ENCODE data around the gene ARL2BP. TPM values are rescaled to one million over a fixed set of nuclear protein-coding genes. Genes with fewer than 3 reads are reported as not detected.

Gene ARL2BP
- total RNA-seq, 2 experiments from 2014 or later: 34.9 to 37.9 TPM

Other genes starting within 250 kb of the ARL2BP start
- 10 to 100 TPM; 11.0 to 11.4 TPM for gene CPNE2, start 152.7 kb upstream of the ARL2BP start, total RNA-seq
- 100 to 1,000 TPM; 134 to 140 TPM for gene PSME3IP1, start 59.2 kb upstream of the ARL2BP start, total RNA-seq
- gene RSPRY1, start 58.9 kb upstream of the ARL2BP start, total RNA-seq: 10 to 100 TPM; 29.5 to 34.3 TPM
- gene PLLP, start 39.4 kb downstream of the ARL2BP start, total RNA-seq: under 1 TPM; 0.08 to 0.26 TPM
- gene CCL22, start 113.5 kb downstream of the ARL2BP start, total RNA-seq: under 1 TPM; 0.17 to 0.33 TPM
- not detected for gene CX3CL1, start 127.2 kb downstream of the ARL2BP start, total RNA-seq
- gene CCL17, start 159.5 kb downstream of the ARL2BP start, total RNA-seq: not detected
- gene CIAPIN1, start 202.1 kb downstream of the ARL2BP start, total RNA-seq: 10 to 100 TPM; 36.7 to 37.7 TPM
- gene COQ9, start 202.2 kb downstream of the ARL2BP start, total RNA-seq: 10 to 100 TPM; 37.1 to 40.3 TPM
- gene POLR2C, start 217.4 kb downstream of the ARL2BP start, total RNA-seq: 10 to 100 TPM; 61.1 to 63.6 TPM
- gene DOK4, start 241.2 kb downstream of the ARL2BP start, total RNA-seq: 1 to 10 TPM; 6.3 to 6.4 TPM

Data from activated naive CD8-positive, alpha-beta T cell treated with anti-CD3 and anti-CD28 coated beads, Interleukin-2, amount 10 ng/mL, durations not matched to agents 7 days and 5 days (primary cell).